ENCODE data around the gene FOXO1.

FOXO1 gene

GRCh38 chr13:40596484-40596883, 70.0 kb downstream of the FOXO1 start:
- no peak overlapping the region for H3K18ac ChIP-seq (ENCODE audit: low read depth in 1 of 2, low read length in 2 of 2)
- DNase-seq, result no peak
- H2BK5ac ChIP-seq (ENCODE audit: low read depth, low read length, poor library complexity, severe bottlenecking), result no peak overlapping the region
- WGBS, result 92% methylated on average over 4 of the region's 4 CpGs
- H3K4me3 ChIP-seq (ENCODE audit: insufficient read depth in 1 of 2, low read depth in 1 of 2, low read length in 2 of 2), result no peak overlapping the region
- H3K27ac ChIP-seq (ENCODE audit: low read length, poor library complexity, severe bottlenecking), result no peak overlapping the region
- no peak overlapping the region for H3K14ac ChIP-seq (ENCODE audit: low read length in 2 of 2)
- H3K23ac ChIP-seq (ENCODE audit: low read length in 2 of 2), result no peak overlapping the region
- H3K9me3 ChIP-seq (ENCODE audit: control insufficient read depth, low read length), result no peaks in the 10 kb centered on the region
- H2AFZ ChIP-seq (ENCODE audit: low read depth, low read length), result no peak overlapping the region
- H2BK120ac ChIP-seq (ENCODE audit: low read depth, low read length), result no peak overlapping the region
- H3K36me3 ChIP-seq (ENCODE audit: control insufficient read depth in 1 of 2, insufficient read depth in 2 of 2, low read depth in 1 of 2, low read length in 2 of 2), result no peaks in the 10 kb centered on the region
- H3K79me1 ChIP-seq (replicated peaks; ENCODE audit: low read length, poor library complexity, severe bottlenecking), result peaks cover 36% of the 10 kb centered on the region
- no peak overlapping the region for H2AK5ac ChIP-seq (ENCODE audit: low read length, severe bottlenecking)
- no peak overlapping the region for H4K8ac ChIP-seq (ENCODE audit: low read length)
- no peak overlapping the region for H4K91ac ChIP-seq (ENCODE audit: low read length)
- no peaks in the 10 kb centered on the region for H3K4me1 ChIP-seq (ENCODE audit: control insufficient read depth, insufficient read depth, low read depth, low read length)
- H3K4ac ChIP-seq (ENCODE audit: low read depth in 1 of 2, low read length in 2 of 2), result no peak overlapping the region
- no peak overlapping the region for H2BK12ac ChIP-seq (ENCODE audit: low read length in 2 of 2)
- H3K27me3 ChIP-seq (ENCODE audit: control insufficient read depth in 1 of 2, insufficient read depth in 1 of 2, low read length in 2 of 2), result no peaks in the 10 kb centered on the region
- no peak overlapping the region for H2BK15ac ChIP-seq (ENCODE audit: low read depth, poor library complexity, severe bottlenecking)
- H3K4me2 ChIP-seq (ENCODE audit: low read length, poor library complexity, severe bottlenecking), result no peak overlapping the region
- H3K9ac ChIP-seq (ENCODE audit: low read length), result no peak overlapping the region

DNA sequence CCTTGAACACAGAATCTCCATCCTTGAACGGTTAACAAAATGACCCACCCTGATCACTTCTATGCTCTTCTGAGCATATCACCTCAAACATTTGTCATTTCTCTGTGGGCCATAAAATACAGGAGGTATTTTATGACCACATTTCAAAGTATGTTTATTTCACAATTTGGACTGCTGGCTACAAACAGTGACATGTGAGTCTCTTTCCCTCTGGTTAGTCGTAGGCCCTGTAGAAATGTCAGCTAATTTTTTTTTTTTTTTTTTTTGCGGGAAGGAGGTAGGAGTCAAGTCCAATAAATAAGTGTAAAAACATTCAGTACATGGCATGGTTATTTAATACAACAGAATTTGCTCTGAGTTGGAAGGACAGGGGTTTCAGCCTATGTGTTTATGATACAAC, 70.7 kb downstream of the FOXO1 start:
- Histone ChIP-seq H3K27ac (ENCODE audit: low read length, poor library complexity, severe bottlenecking) (no peak overlapping the region), H3K4me1 (ENCODE audit: control insufficient read depth, insufficient read depth, low read depth, low read length) (peaks cover 2% of the 10 kb centered on the region), H3K4me3 (ENCODE audit: insufficient read depth in 1 of 2, low read depth in 1 of 2, low read length in 2 of 2) (no peak overlapping the region), H4K8ac (ENCODE audit: low read length) (no peak overlapping the region), H3K14ac (ENCODE audit: low read length in 2 of 2) (no peak overlapping the region), H3K9me3 (ENCODE audit: control insufficient read depth, low read length) (no peaks in the 10 kb centered on the region), H2AK5ac (ENCODE audit: low read length, severe bottlenecking) (no peak overlapping the region), H2BK15ac (ENCODE audit: low read depth, poor library complexity, severe bottlenecking) (no peak overlapping the region), H3K9ac (ENCODE audit: low read length) (no peak overlapping the region), H3K79me1 (replicated peaks; ENCODE audit: low read length, poor library complexity, severe bottlenecking) (peaks cover 41% of the 10 kb centered on the region), H2BK120ac (ENCODE audit: low read depth, low read length) (no peak overlapping the region), H3K4ac (ENCODE audit: low read depth in 1 of 2, low read length in 2 of 2) (no peak overlapping the region), H2BK12ac (ENCODE audit: low read length in 2 of 2) (no peak overlapping the region), H3K36me3 (ENCODE audit: control insufficient read depth in 1 of 2, insufficient read depth in 2 of 2, low read depth in 1 of 2, low read length in 2 of 2) (no peaks in the 10 kb centered on the region), H3K23ac (ENCODE audit: low read length in 2 of 2) (no peak overlapping the region), H3K27me3 (ENCODE audit: control insufficient read depth in 1 of 2, insufficient read depth in 1 of 2, low read length in 2 of 2) (no peaks in the 10 kb centered on the region), H3K4me2 (ENCODE audit: low read length, poor library complexity, severe bottlenecking) (no peak overlapping the region), H2AFZ (ENCODE audit: low read depth, low read length) (no peak overlapping the region), H2BK5ac (ENCODE audit: low read depth, low read length, poor library complexity, severe bottlenecking) (no peak overlapping the region), H3K18ac (ENCODE audit: low read depth in 1 of 2, low read length in 2 of 2) (no peak overlapping the region), H4K91ac (ENCODE audit: low read length) (no peak overlapping the region)
- 100% methylated on average over 2 of the region's 3 CpGs for WGBS
- DNase-seq, result no peak

DNA sequence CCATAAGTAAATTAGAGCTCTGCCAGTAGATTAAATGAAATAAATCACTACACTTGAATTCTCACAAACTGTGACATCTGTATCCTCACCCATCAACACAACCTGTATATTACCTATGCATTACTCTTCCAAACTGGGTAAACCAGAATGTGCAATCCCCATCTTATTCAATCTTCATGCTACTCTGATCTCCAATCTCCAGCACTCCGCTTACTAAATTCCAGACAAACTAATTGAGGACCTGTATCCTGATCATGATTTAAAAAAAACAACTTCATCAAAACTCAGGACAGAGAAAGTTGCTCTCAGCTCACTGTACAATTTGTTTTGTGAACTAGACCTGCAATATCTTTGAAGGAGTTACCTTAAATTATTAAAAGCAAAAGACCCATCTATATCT, 74.4 kb downstream of the FOXO1 start:
- no peak overlapping the region for H2BK15ac ChIP-seq (ENCODE audit: low read depth, poor library complexity, severe bottlenecking)
- H2BK120ac ChIP-seq (ENCODE audit: low read depth, low read length), result no peak overlapping the region
- DNase-seq, result no peak
- H3K9me3 ChIP-seq (ENCODE audit: control insufficient read depth, low read length), result no peaks in the 10 kb centered on the region
- H3K18ac ChIP-seq (ENCODE audit: low read depth in 1 of 2, low read length in 2 of 2), result no peak overlapping the region
- H2BK12ac ChIP-seq (ENCODE audit: low read length in 2 of 2), result no peak overlapping the region
- no peak overlapping the region for H3K4me3 ChIP-seq (ENCODE audit: insufficient read depth in 1 of 2, low read depth in 1 of 2, low read length in 2 of 2)
- H3K23ac ChIP-seq (ENCODE audit: low read length in 2 of 2), result no peak overlapping the region
- H3K79me1 ChIP-seq (replicated peaks; ENCODE audit: low read length, poor library complexity, severe bottlenecking), result peaks cover 26% of the 10 kb centered on the region
- no peak overlapping the region for H2AK5ac ChIP-seq (ENCODE audit: low read length, severe bottlenecking)
- no peaks in the 10 kb centered on the region for H3K36me3 ChIP-seq (ENCODE audit: control insufficient read depth in 1 of 2, insufficient read depth in 2 of 2, low read depth in 1 of 2, low read length in 2 of 2)
- whole genome bisulfite sequencing, result 96% methylated on average over 1 of the region's 1 CpG
- no peak overlapping the region for H4K91ac ChIP-seq (ENCODE audit: low read length)
- H2BK5ac ChIP-seq (ENCODE audit: low read depth, low read length, poor library complexity, severe bottlenecking), result no peak overlapping the region
- no peak overlapping the region for H3K4me2 ChIP-seq (ENCODE audit: low read length, poor library complexity, severe bottlenecking)
- H3K27ac ChIP-seq (ENCODE audit: low read length, poor library complexity, severe bottlenecking), result no peak overlapping the region
- no peak overlapping the region for H4K8ac ChIP-seq (ENCODE audit: low read length)
- no peak overlapping the region for H3K14ac ChIP-seq (ENCODE audit: low read length in 2 of 2)
- no peak overlapping the region for H2AFZ ChIP-seq (ENCODE audit: low read depth, low read length)
- no peaks in the 10 kb centered on the region for H3K27me3 ChIP-seq (ENCODE audit: control insufficient read depth in 1 of 2, insufficient read depth in 1 of 2, low read length in 2 of 2)
- no peak overlapping the region for H3K4ac ChIP-seq (ENCODE audit: low read depth in 1 of 2, low read length in 2 of 2)
- no peak overlapping the region for H3K9ac ChIP-seq (ENCODE audit: low read length)
- H3K4me1 ChIP-seq (ENCODE audit: control insufficient read depth, insufficient read depth, low read depth, low read length), result peaks cover 5% of the 10 kb centered on the region

DNA sequence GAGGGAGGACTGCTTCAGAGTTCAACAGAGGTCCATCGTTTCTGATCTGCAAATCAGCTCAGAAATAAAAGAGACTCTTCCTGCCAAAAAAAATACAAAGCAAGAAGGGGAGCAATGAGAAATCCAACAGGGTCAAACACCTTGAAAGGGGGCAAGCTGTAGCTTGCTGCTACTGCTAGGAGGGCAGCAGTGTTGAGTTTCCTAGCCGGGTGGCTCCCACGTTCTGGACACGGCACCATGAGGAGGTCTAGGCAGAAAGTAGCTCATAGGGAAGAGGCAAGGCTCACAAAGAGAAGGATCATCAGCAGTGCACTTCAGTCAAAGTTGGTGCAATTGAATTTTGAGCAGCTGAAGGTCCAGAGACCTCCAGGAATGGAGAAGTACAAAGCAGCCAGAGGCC, 75.3 kb downstream of the FOXO1 start:
- no peak overlapping the region for H3K18ac ChIP-seq (ENCODE audit: low read depth in 1 of 2, low read length in 2 of 2)
- H3K79me1 ChIP-seq (replicated peaks; ENCODE audit: low read length, poor library complexity, severe bottlenecking), result peaks cover 24% of the 10 kb centered on the region
- DNase-seq, result no peak
- H3K23ac ChIP-seq (ENCODE audit: low read length in 2 of 2), result no peak overlapping the region
- H3K14ac ChIP-seq (ENCODE audit: low read length in 2 of 2), result no peak overlapping the region
- H4K91ac ChIP-seq (ENCODE audit: low read length), result no peak overlapping the region
- H2AFZ ChIP-seq (ENCODE audit: low read depth, low read length), result no peak overlapping the region
- H3K4me1 ChIP-seq (ENCODE audit: control insufficient read depth, insufficient read depth, low read depth, low read length), result peaks cover 7% of the 10 kb centered on the region
- no peaks in the 10 kb centered on the region for H3K9me3 ChIP-seq (ENCODE audit: control insufficient read depth, low read length)
- no peak overlapping the region for H3K4ac ChIP-seq (ENCODE audit: low read depth in 1 of 2, low read length in 2 of 2)
- H2BK12ac ChIP-seq (ENCODE audit: low read length in 2 of 2), result peak overlapping the region in 1 of 2 experiments; percentile 47
- H3K27ac ChIP-seq (ENCODE audit: low read length, poor library complexity, severe bottlenecking), result no peak overlapping the region
- no peak overlapping the region for H2BK120ac ChIP-seq (ENCODE audit: low read depth, low read length)
- H2BK5ac ChIP-seq (ENCODE audit: low read depth, low read length, poor library complexity, severe bottlenecking), result no peak overlapping the region
- H3K36me3 ChIP-seq (ENCODE audit: control insufficient read depth in 1 of 2, insufficient read depth in 2 of 2, low read depth in 1 of 2, low read length in 2 of 2), result no peaks in the 10 kb centered on the region
- no peak overlapping the region for H3K4me2 ChIP-seq (ENCODE audit: low read length, poor library complexity, severe bottlenecking)
- no peak overlapping the region for H2BK15ac ChIP-seq (ENCODE audit: low read depth, poor library complexity, severe bottlenecking)
- peak overlapping the region; percentile 46 for H4K8ac ChIP-seq (ENCODE audit: low read length)
- WGBS, result 93% methylated on average over 4 of the region's 4 CpGs
- peak overlapping the region; percentile 76 for H2AK5ac ChIP-seq (ENCODE audit: low read length, severe bottlenecking)
- no peak overlapping the region for H3K9ac ChIP-seq (ENCODE audit: low read length)
- no peak overlapping the region for H3K4me3 ChIP-seq (ENCODE audit: insufficient read depth in 1 of 2, low read depth in 1 of 2, low read length in 2 of 2)
- no peaks in the 10 kb centered on the region for H3K27me3 ChIP-seq (ENCODE audit: control insufficient read depth in 1 of 2, insufficient read depth in 1 of 2, low read length in 2 of 2)

Data from mesenchymal stem cell (in vitro differentiated cells and primary cell).